Hepatocyte (in vitro differentiated cells): ENCODE measurements around the gene TOR4A. TPM values are rescaled to one million over a fixed set of nuclear protein-coding genes. Genes with fewer than 3 reads are reported as not detected.
A peak's percentile ranks its signal among the peaks of the same experiment; 100 is the strongest.

Experiments used
- DNase-seq: peaks from one replicate; pipeline ENCODE4 v3.0.0-alpha.2; 2016; ENCODE audit warnings: low spot score
- H2AFZ ChIP-seq: fragments of 200-600 bp; sonication (generic); 2 replicates; pipeline ENCODE4 v1.6.0; 2016; ENCODE audit warnings: antibody characterized with exemption, mild to moderate bottlenecking
- H3K27ac ChIP-seq: fragments of 200-600 bp; sonication (generic); 2 replicates; pipeline ENCODE4 v1.5.1; 2016; ENCODE audit warnings: mild to moderate bottlenecking
- H3K27me3 ChIP-seq: fragments of 200-600 bp; sonication (generic); 2 replicates; pipeline ENCODE4 v1.6.1; 2016
- H3K36me3 ChIP-seq: fragments of 200-600 bp; sonication (generic); replicated peaks from 2 replicates; pipeline ENCODE4 v1.5.1; 2016; ENCODE audit warnings: low read depth; ENCODE audit not compliant: insufficient read depth
- H3K4me1 ChIP-seq: fragments of 200-600 bp; sonication (generic); 2 replicates; pipeline ENCODE4 v1.5.1; 2016; ENCODE audit warnings: mild to moderate bottlenecking, moderate library complexity; ENCODE audit not compliant: insufficient read depth
- H3K4me2 ChIP-seq: fragments of 200-600 bp; sonication (generic); 2 replicates; pipeline ENCODE4 v1.6.0; 2016
- H3K4me3 ChIP-seq: fragments of 200-600 bp; sonication (generic); 2 replicates; pipeline ENCODE4 v1.5.1; 2016; ENCODE audit warnings: mild to moderate bottlenecking
- H3K79me2 ChIP-seq: fragments of 200-600 bp; sonication (generic); 2 replicates; pipeline ENCODE4 v1.6.0; 2017; ENCODE audit warnings: mild to moderate bottlenecking
- H3K9me2 ChIP-seq: fragments of 200-600 bp; sonication (generic); replicated peaks from 2 replicates; pipeline ENCODE4 v1.6.0; 2017; ENCODE audit warnings: mild to moderate bottlenecking; ENCODE audit not compliant: insufficient read depth
- H3K9me3 ChIP-seq: fragments of 200-600 bp; sonication (generic); 2 replicates; pipeline ENCODE4 v1.5.1; 2016; ENCODE audit warnings: low read depth, mild to moderate bottlenecking
- H4K20me1 ChIP-seq: fragments of 200-600 bp; sonication (generic); 2 replicates; pipeline ENCODE4 v1.6.0; 2016; ENCODE audit warnings: mild to moderate bottlenecking; ENCODE audit not compliant: insufficient read depth, poor library complexity, severe bottlenecking
- CTCF ChIP-seq: fragments of 200-600 bp; sonication (generic); IDR thresholded peaks from 2 replicates; pipeline ENCODE4 v1.5.1; 2016; ENCODE audit warnings: antibody characterized with exemption, mild to moderate bottlenecking; ENCODE audit not compliant: poor library complexity
- EZH2 ChIP-seq: fragments of 200-600 bp; sonication (generic); IDR thresholded peaks from 2 replicates; pipeline ENCODE4 v1.6.1; 2016; ENCODE audit warnings: antibody characterized with exemption, mild to moderate bottlenecking, borderline replicate concordance
- EZH2phosphoT487 ChIP-seq: fragments of 200-600 bp; sonication (generic); IDR thresholded peaks from one replicate; pipeline ENCODE4 v1.6.1; 2018; ENCODE audit warnings: antibody characterized with exemption, mild to moderate bottlenecking, low read depth, moderate library complexity; ENCODE audit not compliant: unreplicated experiment, severe bottlenecking
- whole genome bisulfite sequencing: methylation state at CpG from one replicate; pipeline ENCODE4 v1.1.6; 2016; ENCODE audit warnings: low lambda C conversion rate; ENCODE audit errors: missing lambda C conversion rate; 5-methylcytosine and 5-hydroxymethylcytosine counted together
- polyA plus RNA-seq: library from polyadenylated mRNA; unstranded; fragments of >200 nt; fragmentation: Nextera tagmentation; extraction: Ambion mirVana; gene quantifications from 2 replicates; pipeline ENCODE4 v1.2.1, GENCODE V29; 2016
- total RNA-seq: library from RNA; depleted of rRNA; stranded (reverse); fragments of >200 nt; gene quantifications from 2 replicates; pipeline ENCODE4 v1.2.3, GENCODE V29; 2014

Gene TOR4A
- total and polyA plus RNA-seq, 2 experiments from 2014 or later: 8.0 to 14.4 TPM

DNA sequence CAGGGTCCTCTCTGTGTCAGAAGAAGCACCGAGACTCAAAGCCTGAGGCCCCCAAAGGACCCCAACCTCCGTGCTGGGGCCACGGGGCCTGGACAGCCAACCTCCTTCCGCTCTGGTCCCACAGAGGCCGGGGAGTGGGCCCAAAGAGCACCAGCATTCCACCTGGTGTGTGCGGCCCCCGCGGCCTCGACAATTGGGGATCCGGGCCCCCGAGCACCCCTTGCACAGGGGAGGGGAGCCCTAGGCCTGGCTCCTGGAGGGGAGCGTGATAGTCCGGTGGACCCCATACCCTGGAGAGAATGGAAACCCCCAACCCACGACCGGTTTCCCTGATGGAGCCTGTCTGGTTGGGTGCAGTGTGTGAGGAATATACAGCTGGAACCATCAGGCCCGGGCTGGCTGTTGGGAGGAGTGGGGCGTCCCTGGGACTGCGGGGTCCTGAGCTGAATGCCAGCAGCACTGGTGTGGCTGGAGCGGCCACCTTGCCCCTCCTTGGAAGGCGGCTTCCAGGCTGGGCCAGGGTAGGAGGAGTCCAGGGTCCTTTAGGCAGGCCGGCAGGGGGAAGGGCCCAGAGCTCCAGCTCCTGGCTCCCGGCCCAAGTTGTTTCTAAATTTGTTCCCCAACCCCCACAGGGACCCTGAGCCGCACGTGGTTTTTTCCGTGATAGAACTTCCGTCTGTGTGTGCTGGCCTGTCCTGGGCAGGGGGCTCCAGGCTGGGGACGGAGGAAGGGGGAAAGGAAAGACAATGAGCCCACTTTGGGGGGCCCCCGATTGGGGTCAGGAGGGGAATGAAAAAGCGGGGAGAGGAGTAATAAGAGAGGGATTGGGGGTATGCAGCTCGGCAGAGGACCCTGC is 825 bp upstream of the TOR4A start:
- Histone ChIP-seq H3K4me1 (peaks cover 26% of the 10 kb centered on the region), H3K27me3 (no peaks in the 10 kb centered on the region), H3K36me3 (no peaks in the 10 kb centered on the region), H4K20me1 (no peaks in the 10 kb centered on the region), H3K79me2 (no peaks in the 10 kb centered on the region), H3K4me2 (peak overlapping the region; percentile 88), H3K9me3 (no peaks in the 10 kb centered on the region), H3K4me3 (no peak overlapping the region), H3K27ac (peak overlapping the region; percentile 88), H3K9me2 (no peaks in the 10 kb centered on the region), H2AFZ (peak overlapping the region; percentile 8)
- 53% methylated on average over 29 of the region's 30 CpGs for WGBS
- TF ChIP-seq EZH2 (no peak), CTCF (no peak), EZH2phosphoT487 (no peak)
- peak; percentile 86 for DNase-seq

- no peaks in the 10 kb centered on the region for H3K9me3 ChIP-seq
- WGBS: 58% methylated on average over 32 of the region's 54 CpGs
- peaks cover 26% of the 10 kb centered on the region for H3K4me1 ChIP-seq
- no peak overlapping the region for H2AFZ ChIP-seq
- H3K4me3 ChIP-seq: peak overlapping the region; percentile 28
- H3K27me3 ChIP-seq: no peaks in the 10 kb centered on the region
- H4K20me1 ChIP-seq: no peaks in the 10 kb centered on the region
- peak overlapping the region; percentile 88 for H3K4me2 ChIP-seq
- DNase-seq: peak; percentile 38
- TF ChIP-seq EZH2phosphoT487: no peak
- no peak for TF ChIP-seq CTCF
- no peak for TF ChIP-seq EZH2
- H3K79me2 ChIP-seq: no peaks in the 10 kb centered on the region
- no peaks in the 10 kb centered on the region for H3K9me2 ChIP-seq
- peak overlapping the region; percentile 88 for H3K27ac ChIP-seq
- no peaks in the 10 kb centered on the region for H3K36me3 ChIP-seq
Measured at GRCh38 chr9:137278061-137278701, 655 bp downstream of the TOR4A start.

DNA sequence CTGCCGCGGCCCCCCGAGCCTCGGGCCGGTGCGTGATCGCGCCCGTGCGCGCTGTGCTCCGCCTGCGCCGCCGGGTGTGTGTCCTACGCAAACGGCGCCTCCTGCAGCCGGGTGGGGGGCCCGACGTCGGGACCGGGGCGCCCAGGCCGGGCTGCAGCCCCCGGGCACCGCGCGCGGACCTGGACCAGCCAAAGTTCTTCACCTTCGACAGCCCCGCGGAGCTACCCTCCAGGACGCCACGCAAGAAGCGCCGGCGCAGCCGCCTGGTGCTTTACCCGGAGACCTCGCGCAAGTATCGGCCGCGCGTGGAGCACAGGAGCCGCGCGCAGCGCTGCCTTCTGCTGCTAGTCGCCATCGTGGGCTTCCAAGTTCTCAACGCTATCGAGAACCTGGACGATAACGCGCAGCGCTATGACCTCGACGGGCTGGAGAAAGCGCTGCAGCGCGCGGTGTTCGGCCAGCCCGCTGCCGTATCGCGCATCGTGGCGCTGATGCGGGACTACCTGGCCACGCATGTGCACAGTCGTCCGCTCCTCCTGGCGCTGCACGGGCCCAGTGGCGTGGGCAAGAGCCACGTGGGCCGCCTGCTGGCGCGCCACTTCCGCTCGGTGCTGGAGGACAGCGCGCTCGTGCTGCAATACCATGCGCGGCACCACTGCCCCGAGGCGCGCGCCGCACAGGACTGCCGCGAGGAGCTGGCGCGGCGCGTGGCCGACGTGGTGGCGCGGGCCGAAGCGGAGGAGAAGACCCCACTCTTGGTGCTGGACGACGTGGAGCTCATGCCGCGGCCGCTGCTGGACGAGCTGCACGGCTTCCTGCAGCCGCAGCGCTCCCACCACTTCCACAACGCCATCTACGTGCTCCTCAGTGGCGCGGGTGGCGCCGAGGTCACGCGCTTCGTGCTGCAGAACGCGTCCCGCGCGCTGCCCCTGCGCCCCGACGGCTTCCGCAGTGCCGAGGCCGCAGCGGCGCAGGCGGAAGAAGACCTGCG is 1.5 kb downstream of the TOR4A start:
- DNase-seq: peak; percentile 13

More for the DNA sequence above, 1.5 kb downstream of the TOR4A start:
- H4K20me1 ChIP-seq: no peaks in the 10 kb centered on the region
- H3K36me3 ChIP-seq: no peaks in the 10 kb centered on the region
- H3K9me3 ChIP-seq: no peaks in the 10 kb centered on the region
- H2AFZ ChIP-seq: no peak overlapping the region
- H3K4me3 ChIP-seq: no peak overlapping the region
- no peak overlapping the region for H3K27ac ChIP-seq
- TF ChIP-seq EZH2phosphoT487 (no peak), CTCF (no peak), EZH2 (no peak)
- no peaks in the 10 kb centered on the region for H3K79me2 ChIP-seq
- 97% methylated on average over 103 of the region's 139 CpGs for WGBS
- no peaks in the 10 kb centered on the region for H3K27me3 ChIP-seq
- peak overlapping the region; percentile 88 for H3K4me2 ChIP-seq
- peaks cover 26% of the 10 kb centered on the region for H3K4me1 ChIP-seq
- no peaks in the 10 kb centered on the region for H3K9me2 ChIP-seq
